Sciatic nerve (tissue), 2 donors: ENCODE results near the gene TRPV4. TPM values are rescaled to one million over a fixed set of nuclear protein-coding genes. Genes with fewer than 3 reads are reported as not detected.
"Not testable (repeated sequence)": the region's sequence is repeated elsewhere in the genome, so short reads cannot be mapped to it uniquely, and the experiment has no call there.

Experiments
- ATAC-seq: fragments of 200-7000 bp; cut with Tn5 transposase; one replicate; pipeline ENCODE4 v1.9.1; 2020; ENCODE audit warnings: mild to moderate bottlenecking, moderate library complexity
- DNase-seq: peaks from one replicate; pipeline ENCODE4 v3.0.0-alpha.2; 2020; ENCODE audit warnings: low spot score
- intact Hi-C: fragments of 100-400 bp; cut with DNase I; formaldehyde crosslinking; loops from one replicate; pipeline ENCODE4 v1.14.2; 2022
- total RNA-seq: library from RNA; stranded (reverse); fragmentation: NEBNext Ultra II Directional; extraction: Animal tissue kit (Norgen Biotek cat#: 25700); gene quantifications from one replicate; pipeline ENCODE4 v1.2.1, GENCODE V29; 2021
- donor health status: DM: no; HTN: no; CAD: no.
- donor health status: DM: no; HTN: no; CAD: no.

The TRPV4 gene
- total RNA-seq, 1 donor from 2014 or later, result 1.3 TPM

- DNase-seq, intact Hi-C loops, ATAC-seq: not testable (repeated sequence)
Observed at GRCh38 chr12:109862491-109862890, 29.3 kb upstream of the TRPV4 start.

GRCh38 chr12:109861689-109862314 is 28.6 kb upstream of the TRPV4 start:
- ATAC-seq, result no peak
- intact Hi-C loops, result no loop called here
- DNase-seq, result no peak

GRCh38 chr12:109860977-109861376 is 27.8 kb upstream of the TRPV4 start:
- no peak for DNase-seq
- no peak for ATAC-seq
- intact Hi-C loops, result no loop called here

- no peak for DNase-seq
- ATAC-seq, result no peak
- intact Hi-C loops, result no loop called here
Observed at GRCh38 chr12:109858764-109859163, 25.6 kb upstream of the TRPV4 start.

GRCh38 chr12:109857715-109858114 is 24.5 kb upstream of the TRPV4 start:
- intact Hi-C loops, result no loop called here
- no peak for ATAC-seq
- no peak for DNase-seq

GRCh38 chr12:109855377-109855776 is 22.2 kb upstream of the TRPV4 start:
- intact Hi-C loops, result no loop called here
- no peak for ATAC-seq
- no peak for DNase-seq

GRCh38 chr12:109850518-109850917 is 17.3 kb upstream of the TRPV4 start:
- ATAC-seq, DNase-seq, intact Hi-C loops: not testable (repeated sequence)

- ATAC-seq (no peak), DNase-seq (no peak)
- intact Hi-C loops, result no loop called here
Observed at GRCh38 chr12:109847142-109847735, 14.0 kb upstream of the TRPV4 start.

GRCh38 chr12:109845824-109846205 is 12.6 kb upstream of the TRPV4 start:
- DNase-seq (no peak), ATAC-seq (no peak)
- intact Hi-C loops, result no loop called here

GRCh38 chr12:109844983-109845823 is 12.0 kb upstream of the TRPV4 start:
- DNase-seq (peak; percentile 93), ATAC-seq (peak; percentile 97)
- intact Hi-C loops, result no loop called here

- ATAC-seq (no peak), DNase-seq (no peak)
- intact Hi-C loops, result no loop called here
Observed at GRCh38 chr12:109844091-109844490, 10.9 kb upstream of the TRPV4 start.

- ATAC-seq (no peak), DNase-seq (no peak)
- intact Hi-C loops, result no loop called here
Observed at GRCh38 chr12:109842021-109842420, 8.8 kb upstream of the TRPV4 start.

- DNase-seq (no peak), ATAC-seq (no peak)
- intact Hi-C loops, result no loop called here
Observed at GRCh38 chr12:109841356-109841755, 8.2 kb upstream of the TRPV4 start.

GRCh38 chr12:109840305-109841074 is 7.3 kb upstream of the TRPV4 start:
- intact Hi-C loops, result no loop called here
- DNase-seq, result no peak
- no peak for ATAC-seq

GRCh38 chr12:109839444-109839843 is 6.2 kb upstream of the TRPV4 start:
- no peak for DNase-seq
- intact Hi-C loops, result no loop called here
- no peak for ATAC-seq

- ATAC-seq (no peak), DNase-seq (no peak)
- intact Hi-C loops, result no loop called here
Observed at GRCh38 chr12:109836916-109837315, 3.7 kb upstream of the TRPV4 start.

GRCh38 chr12:109835827-109836226 is 2.6 kb upstream of the TRPV4 start:
- intact Hi-C loops, result no loop called here
- no peak for ATAC-seq
- DNase-seq, result no peak

- DNase-seq, result no peak
- intact Hi-C loops, result no loop called here
- ATAC-seq, result no peak
Observed at GRCh38 chr12:109832541-109833306, 474 bp downstream of the TRPV4 start.

GRCh38 chr12:109831929-109832328 is 1.3 kb downstream of the TRPV4 start:
- intact Hi-C loops, result no loop called here

More at GRCh38 chr12:109831929-109832328, 1.3 kb downstream of the TRPV4 start:
- ATAC-seq (no peak), DNase-seq (no peak)
